LoVo (cell line): ENCODE data around the gene PPP2R5C.

Source experiments
- DNase-seq: peaks from one replicate; pipeline ENCODE4 v3.0.0-alpha.2; 2016; ENCODE audit warnings: low spot score

Gene PPP2R5C

DNA sequence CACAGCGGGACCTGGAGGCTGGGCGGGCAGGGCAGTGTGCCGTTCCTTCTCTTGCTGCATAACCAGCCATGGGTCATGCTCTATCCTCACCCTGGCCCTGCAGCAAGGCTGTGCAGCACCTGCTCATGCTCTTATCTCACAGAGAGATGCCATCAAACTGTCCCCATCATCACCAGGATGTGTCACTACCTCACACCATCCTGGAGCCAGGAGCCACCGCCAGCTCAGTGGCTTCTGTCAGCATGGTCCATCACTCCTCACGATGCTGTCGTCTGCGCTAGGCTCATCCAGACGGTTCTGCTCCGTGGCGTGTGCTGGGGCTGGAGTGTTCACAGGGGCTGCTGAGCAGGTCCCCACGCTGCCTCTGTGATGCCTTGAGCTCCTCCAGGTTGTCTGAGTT lies 125.7 kb downstream of the PPP2R5C start:
- no peak for DNase-seq

- no peak for DNase-seq
These were observed 126.7 kb downstream of the PPP2R5C start for GRCh38 chr14:101888182-101888581.

GRCh38 chr14:101889366-101889765 lies 127.9 kb downstream of the PPP2R5C start:
- no peak for DNase-seq

GRCh38 chr14:101889898-101890297 lies 128.4 kb downstream of the PPP2R5C start:
- DNase-seq: no peak

- no peak for DNase-seq
These were observed 130.0 kb downstream of the PPP2R5C start for GRCh38 chr14:101891471-101891870.

- no peak for DNase-seq
These were observed 132.2 kb downstream of the PPP2R5C start for GRCh38 chr14:101893759-101894158.

GRCh38 chr14:101894365-101895081 lies 133.0 kb downstream of the PPP2R5C start:
- DNase-seq: no peak

DNA sequence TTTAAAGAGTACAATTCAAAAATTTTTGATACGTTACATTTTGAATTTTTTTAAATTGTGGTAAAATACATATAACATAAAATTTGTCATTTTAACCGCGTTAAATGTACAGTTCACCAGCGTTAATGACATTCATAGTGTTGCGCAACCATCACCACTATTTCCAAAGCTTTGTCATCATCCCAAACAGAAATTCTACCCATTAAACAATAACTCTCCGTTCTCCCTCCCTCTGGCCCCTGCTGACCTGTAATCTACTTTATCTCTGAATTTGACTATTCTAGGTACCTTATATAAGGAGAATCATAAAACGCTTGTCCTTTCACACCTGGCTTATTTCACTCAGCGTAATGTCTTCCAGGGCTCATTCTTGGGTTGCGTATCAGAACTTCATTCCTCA lies 133.7 kb downstream of the PPP2R5C start:
- no peak for DNase-seq

GRCh38 chr14:101897326-101897725 lies 135.8 kb downstream of the PPP2R5C start:
- no peak for DNase-seq

- no peak for DNase-seq
These were observed 136.9 kb downstream of the PPP2R5C start for GRCh38 chr14:101898416-101898815.

DNA sequence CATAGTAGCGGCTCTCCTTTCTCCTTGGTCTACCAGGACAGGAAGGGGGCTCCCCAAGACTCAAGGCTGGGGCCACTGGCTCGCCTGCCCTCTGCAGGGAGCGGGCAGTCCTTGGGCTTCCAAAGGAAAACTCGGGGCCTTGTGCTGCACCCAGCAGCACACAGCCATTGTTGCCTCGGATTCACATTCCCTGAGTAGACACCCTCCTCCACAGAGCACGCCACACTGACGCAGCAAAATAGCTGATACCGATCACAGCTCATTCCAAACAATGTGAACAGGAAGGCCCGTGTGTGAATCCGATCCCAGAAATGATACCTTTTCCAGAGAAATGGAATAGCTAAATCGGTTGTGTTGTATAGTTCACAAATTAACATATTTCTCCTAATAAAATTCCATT lies 137.8 kb downstream of the PPP2R5C start:
- no peak for DNase-seq

GRCh38 chr14:101900253-101900652 lies 138.7 kb downstream of the PPP2R5C start:
- no peak for DNase-seq

GRCh38 chr14:101903111-101903561 lies 141.6 kb downstream of the PPP2R5C start:
- DNase-seq: no peak

DNA sequence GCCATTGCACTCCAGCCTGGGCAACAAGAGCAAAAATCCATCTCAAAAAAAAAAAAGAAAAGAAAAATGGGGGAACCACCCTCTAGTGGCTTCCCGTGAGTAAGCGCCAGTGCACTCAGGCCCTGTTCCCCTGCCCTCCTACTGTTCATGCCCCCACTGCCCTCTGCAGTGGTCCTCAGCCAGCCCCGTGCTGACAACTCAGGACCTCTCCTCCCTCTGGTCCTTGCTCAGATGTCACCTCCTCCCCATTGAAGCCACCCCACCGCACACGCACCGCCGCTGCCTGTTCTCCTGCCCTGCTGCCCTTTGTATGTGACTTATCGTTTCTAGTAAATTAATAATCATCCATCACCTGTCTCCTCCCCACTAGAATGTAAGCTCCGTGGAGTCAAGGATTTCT lies 144.1 kb downstream of the PPP2R5C start:
- DNase-seq: no peak

DNA sequence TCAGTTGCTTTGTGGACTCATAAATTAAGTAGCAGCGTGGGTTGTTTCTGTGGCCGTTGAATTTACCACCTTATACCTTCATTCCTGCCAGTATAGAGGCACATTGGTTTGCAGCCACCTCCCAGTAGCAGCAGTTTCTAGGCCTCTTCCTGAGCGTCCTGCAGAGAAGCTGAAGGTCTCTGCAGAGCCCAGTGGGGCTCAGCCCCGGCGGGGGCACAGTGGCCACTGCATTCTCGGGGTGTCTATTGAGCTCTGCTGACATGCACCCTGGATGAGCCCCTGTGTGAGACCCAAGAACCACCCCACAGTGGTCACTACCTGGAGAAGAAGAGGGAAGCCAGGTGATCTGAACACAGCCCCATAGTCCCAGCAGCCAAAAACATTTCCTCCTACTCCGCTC lies 145.1 kb downstream of the PPP2R5C start:
- DNase-seq: no peak

DNA sequence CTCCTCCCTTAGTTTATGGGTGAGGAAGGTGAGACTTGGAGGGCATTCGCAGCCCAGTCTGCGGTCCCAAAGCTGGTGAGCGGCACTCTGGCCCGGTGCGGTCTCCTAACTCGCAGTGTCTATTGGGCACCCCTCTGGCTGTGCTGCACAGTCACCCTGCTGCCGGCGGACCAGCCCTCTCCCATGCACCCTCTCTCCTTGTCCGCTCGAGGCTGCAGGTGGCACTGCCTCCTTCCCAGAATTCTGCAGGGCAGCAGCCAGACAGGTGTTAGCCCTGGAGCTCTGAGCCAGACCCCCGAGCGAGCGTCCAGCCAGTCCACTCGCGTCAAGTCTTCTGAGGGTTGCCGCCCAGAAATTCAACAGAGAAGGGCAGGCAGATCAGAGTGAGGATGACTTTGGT lies 146.1 kb downstream of the PPP2R5C start:
- no peak for DNase-seq

DNA sequence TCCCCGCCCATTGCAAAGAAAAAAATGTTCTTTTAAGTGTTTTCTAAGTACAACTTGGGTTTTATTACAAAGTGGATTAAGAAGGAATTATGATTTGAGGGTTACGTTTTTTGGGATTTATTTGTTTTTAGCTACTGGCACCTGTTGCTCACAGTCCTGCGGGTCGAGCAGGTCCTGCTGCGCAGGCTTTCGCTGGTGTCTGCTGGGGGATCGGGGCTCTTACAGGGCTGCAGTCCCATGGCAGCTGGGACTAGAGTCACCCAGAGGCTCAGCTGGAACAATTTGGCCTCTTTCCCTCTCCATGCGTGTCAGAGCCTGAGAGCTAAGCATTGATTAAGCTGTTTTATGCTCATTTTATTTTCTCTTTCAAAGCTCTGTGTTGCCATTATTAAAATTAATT lies 147.3 kb downstream of the PPP2R5C start:
- no peak for DNase-seq

DNA sequence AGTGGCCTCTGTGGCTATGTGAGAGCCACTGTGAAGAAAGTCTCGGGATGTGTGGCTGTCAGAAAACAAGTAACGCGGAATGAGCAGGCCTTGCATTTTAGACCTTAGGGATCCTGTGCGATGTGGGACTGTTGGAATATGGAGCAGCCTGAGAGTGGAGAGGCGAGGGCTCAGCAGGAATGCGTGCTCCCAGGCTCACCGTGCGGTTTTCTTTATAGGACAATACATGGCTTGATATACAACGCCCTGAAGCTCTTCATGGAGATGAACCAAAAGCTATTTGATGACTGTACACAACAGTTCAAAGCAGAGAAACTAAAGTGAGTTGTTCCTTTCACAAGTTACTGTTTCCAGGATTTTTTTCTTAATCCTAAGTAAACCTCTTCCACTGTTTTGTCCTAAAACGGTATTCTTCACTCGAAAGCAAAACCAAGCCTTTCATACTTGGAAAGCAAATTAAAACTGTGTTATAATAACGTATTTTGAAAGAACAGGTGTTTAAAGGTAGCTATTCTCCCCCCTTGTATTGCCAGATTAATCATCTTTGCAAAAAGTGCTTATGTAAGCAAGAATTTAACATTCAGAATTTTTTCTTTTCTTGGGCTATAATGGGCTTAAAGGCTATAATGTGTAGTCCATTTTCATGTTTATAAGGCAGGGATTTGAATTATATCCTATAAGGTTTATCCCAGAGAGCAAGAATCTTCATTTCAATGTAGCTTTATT lies 148.0 kb downstream of the PPP2R5C start:
- no peak for DNase-seq

GRCh38 chr14:101912841-101913240 lies 151.3 kb downstream of the PPP2R5C start:
- no peak for DNase-seq

GRCh38 chr14:101914083-101914482 lies 152.6 kb downstream of the PPP2R5C start:
- DNase-seq: no peak

DNA sequence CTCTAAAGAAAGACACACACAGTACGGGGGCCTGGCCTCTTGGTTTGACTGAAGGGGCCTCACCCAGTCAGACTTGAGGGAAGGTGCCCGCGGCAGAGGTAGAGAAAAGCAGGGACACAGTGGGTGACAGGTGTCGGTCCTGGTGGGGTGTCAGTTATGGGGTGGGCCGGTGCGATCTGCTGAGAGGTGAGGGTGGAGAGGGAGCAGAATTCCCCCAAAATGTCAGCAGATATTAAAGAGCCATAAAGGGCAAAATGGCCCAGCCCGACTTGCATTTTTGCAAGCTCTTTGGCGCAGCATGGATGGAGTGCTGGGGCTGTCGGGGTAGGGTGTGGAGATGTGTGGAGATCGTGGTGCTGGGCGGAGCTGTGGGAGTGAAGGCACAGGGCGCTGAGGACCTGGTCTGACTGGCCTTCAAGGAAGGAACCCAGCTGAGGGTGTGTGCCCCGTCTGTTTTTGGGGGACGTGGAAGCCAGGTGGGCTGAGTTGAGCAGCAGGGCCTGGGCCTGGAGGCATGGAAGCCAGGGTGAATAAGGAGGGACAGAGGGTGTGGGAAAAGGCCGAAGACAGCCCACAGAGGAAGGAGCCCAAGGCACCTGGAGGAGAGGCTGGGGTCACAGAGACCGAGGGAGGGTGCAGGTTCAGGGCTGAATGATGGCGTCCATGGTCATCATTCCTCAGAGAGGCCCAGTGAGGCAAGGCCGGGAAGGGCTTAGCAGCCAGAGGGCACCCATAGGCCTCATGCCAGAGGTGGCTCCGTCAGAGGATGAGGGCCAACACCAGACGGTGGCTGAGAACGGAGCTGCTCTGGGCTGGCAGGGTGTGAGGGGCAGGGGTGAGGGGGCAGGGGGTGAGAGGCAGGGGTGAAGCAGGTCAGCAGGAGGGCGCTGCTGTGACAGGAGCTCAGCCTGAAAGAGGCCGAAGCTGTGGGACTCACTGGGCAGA lies 154.6 kb downstream of the PPP2R5C start:
- DNase-seq: no peak

DNA sequence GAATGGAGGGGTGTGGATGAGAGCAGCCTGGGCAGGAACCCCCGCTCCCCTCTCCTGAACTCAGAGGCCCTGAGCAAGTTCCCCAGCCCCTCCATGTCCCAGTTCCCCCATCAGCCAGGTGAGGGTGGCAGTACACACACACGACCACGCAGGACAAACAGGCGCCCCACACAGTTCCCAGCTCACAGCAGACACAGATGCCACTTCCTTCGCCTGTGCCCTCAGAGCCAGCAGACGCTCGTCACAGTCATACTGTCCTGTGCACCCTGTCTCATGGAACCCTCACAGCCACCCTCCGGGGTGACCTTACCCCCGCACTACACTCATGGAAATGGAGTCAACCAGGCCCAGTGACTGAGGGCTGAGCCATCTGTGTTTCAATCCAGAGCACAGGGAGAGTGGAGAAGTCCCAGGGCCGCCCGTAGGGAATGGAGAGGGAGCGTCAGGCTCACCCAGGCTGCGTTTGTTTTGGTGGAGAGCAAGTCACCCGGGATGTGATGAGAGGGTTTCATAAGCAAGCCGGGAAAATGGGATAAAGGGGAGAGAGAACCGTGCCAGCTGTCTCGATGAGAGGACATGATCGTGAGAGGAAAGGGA lies 155.4 kb downstream of the PPP2R5C start:
- DNase-seq: no peak
